Neural progenitor cell (in vitro differentiated cells): ENCODE results near the gene PTPRC.

ENCODE experiments used
- CTCF ChIP-seq: fragments of 200-600 bp; sonication (generic); IDR thresholded peaks from 2 replicates; pipeline ENCODE4 v1.5.1; 2017; ENCODE audit warnings: antibody characterized with exemption, mild to moderate bottlenecking
- EZH2 ChIP-seq: fragments of 200-600 bp; sonication (generic); IDR thresholded peaks from 2 replicates; pipeline ENCODE4 v1.6.1; 2017; ENCODE audit warnings: antibody characterized with exemption, mild to moderate bottlenecking, moderate library complexity

- TF ChIP-seq CTCF (no peak), EZH2 (no peak)
Measured at GRCh38 chr1:198773523-198773922, 134.7 kb downstream of the PTPRC start.
